GM12864 (cell line): ENCODE results near the gene OR9Q1.

Experiments used
- DNase-seq: peaks from one replicate; pipeline ENCODE4 v3.0.0-alpha.2; 2011; ENCODE audit warnings: low read depth
- H3K4me3 ChIP-seq: 2 replicates; pipeline ENCODE4 v1.5.1; 2011; ENCODE audit warnings: mild to moderate bottlenecking, low read depth, low read length, control low read depth
- TF ChIP-seq, protein P1 (sequence below): IDR thresholded peaks from 2 replicates; pipeline ENCODE4 v1.5.1; 2011; ENCODE audit warnings: low read depth, mild to moderate bottlenecking, moderate library complexity, low read length, control low read depth, inconsistent platforms; ENCODE audit errors: missing control alignments

The OR9Q1 gene

DNA sequence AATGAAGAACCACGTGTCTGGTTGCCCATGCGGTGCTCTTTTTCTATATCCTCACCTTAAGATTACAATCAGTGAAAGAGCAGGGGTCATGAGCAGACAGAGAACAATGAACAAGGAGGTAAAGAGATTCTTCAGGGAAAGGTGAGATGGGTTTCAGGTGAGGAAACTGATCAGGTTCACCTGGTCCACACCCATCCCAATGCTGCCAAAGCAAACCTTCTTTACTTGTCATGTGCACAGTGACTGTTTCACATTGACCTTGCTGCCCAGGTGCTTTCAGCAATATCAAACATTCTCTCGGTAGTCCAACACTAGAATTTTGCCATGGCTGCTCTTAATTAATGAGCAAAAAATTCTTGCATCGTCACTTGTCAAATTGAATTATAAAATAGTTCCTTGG, 140.7 kb downstream of the OR9Q1 start:
- TF ChIP-seq, protein P1, sequence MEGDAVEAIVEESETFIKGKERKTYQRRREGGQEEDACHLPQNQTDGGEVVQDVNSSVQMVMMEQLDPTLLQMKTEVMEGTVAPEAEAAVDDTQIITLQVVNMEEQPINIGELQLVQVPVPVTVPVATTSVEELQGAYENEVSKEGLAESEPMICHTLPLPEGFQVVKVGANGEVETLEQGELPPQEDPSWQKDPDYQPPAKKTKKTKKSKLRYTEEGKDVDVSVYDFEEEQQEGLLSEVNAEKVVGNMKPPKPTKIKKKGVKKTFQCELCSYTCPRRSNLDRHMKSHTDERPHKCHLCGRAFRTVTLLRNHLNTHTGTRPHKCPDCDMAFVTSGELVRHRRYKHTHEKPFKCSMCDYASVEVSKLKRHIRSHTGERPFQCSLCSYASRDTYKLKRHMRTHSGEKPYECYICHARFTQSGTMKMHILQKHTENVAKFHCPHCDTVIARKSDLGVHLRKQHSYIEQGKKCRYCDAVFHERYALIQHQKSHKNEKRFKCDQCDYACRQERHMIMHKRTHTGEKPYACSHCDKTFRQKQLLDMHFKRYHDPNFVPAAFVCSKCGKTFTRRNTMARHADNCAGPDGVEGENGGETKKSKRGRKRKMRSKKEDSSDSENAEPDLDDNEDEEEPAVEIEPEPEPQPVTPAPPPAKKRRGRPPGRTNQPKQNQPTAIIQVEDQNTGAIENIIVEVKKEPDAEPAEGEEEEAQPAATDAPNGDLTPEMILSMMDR, result no peak
- no peak for DNase-seq
- no peak overlapping the region for H3K4me3 ChIP-seq

DNA sequence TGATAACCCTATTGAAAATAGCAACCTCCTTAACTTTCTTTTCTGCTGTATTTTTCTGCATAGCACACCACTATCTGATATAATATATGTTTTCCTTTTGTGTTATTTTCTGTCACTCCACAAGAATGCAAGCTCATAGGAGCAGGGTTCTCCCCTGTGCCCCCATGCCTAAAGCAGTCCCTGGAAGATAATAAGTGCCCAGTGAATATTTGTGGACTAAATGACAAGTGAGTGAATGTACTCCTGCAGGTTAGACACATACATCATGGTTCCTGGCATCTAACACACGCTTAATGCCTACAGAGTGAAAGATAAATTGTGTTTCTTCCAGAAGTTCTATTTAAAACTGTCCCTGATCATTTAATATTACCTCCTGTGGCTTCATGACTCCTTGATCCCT, 141.3 kb downstream of the OR9Q1 start:
- TF ChIP-seq, protein P1, result no peak
- no peak overlapping the region for H3K4me3 ChIP-seq
- no peak for DNase-seq

DNA sequence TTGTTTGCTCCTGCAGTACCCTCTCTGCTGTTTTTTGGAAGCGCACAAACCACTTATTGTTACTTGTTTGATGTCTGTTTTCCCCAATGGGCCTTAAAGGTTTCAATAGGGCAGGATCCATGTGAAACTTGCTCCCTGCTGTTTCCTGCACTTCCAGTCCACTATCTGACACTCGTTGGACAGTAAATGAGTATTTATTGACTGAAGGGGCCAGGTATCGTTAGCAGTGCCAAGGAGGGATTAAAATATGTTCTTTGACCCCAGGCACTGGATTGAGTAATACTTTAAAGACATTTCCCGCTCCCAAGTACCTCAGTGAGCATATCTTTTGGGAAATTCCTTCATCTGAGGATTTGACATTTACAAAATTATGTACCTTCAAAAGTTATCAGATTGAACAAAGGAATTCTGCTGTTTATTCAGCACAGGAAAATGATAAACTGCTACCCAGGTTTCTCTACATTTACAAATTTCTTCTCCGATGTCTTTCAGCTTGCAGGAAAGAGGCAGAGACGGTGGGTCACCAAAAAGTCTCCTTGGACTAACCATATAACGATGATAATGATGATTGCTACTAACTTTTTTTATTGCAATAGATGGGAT, 141.9 kb downstream of the OR9Q1 start:
- H3K4me3 ChIP-seq, result no peak overlapping the region
- DNase-seq, result no peak
- TF ChIP-seq, protein P1, result no peak

DNA sequence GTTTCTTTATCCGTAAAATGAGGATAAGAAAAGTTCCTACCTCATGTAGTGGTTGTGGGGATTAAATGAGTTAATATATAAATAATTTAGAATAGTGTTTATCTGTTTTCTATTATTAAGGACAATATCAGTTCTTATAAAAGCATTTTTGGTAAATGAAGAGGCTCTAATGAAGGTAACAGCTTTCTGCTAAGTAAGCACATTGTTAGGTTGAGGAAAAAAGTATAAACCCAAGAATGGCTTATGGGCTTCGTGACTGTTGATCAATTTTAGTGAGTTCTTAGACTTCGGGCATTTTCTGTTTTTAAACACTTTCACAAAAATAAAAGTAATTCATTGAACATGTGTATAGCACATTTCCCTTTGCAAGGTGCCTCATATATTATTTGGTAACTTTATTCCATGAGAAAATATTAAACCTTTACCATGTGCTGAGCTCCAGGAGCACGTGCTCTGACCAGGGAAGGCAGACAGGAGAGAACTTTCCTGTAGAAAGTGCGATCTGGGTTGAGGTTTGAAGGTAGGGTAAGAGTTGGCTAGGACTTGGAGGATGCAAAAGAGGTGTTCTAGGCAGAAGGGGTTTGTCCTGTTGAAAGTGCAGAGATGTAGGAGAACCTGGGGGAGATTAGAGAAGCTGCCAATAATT, 153.9 kb downstream of the OR9Q1 start:
- TF ChIP-seq, protein P1, result no peak
- H3K4me3 ChIP-seq, result no peak overlapping the region
- no peak for DNase-seq

DNA sequence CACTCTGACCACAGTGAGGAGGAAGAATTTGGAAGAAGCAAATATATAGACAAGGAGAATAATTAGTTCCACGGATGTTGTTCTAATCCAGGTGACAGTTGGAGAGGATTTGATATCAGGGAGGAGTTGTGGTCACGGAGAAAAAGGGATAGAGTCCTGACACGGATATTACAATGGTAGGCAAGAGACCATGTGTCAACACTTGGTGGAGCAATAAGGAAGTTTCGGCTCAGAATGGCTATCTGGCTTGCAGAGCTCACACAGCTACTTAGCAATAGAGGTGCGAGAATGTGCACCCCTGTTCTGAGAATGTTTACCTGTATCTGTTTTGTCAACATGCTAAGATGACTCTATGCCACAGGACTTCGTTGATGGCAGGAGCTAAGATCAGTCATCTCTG, 154.8 kb downstream of the OR9Q1 start:
- TF ChIP-seq, protein P1, result no peak
- no peak for DNase-seq
- H3K4me3 ChIP-seq, result no peak overlapping the region

DNA sequence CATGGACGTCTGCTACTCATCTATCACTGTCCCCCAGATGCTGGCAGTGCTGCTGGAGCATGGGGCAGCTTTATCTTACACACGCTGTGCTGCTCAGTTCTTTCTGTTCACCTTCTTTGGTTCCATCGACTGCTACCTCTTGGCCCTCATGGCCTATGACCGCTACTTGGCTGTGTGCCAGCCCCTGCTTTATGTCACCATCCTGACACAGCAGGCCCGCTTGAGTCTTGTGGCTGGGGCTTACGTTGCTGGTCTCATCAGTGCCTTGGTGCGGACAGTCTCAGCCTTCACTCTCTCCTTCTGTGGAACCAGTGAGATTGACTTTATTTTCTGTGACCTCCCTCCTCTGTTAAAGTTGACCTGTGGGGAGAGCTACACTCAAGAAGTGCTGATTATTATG, 156.0 kb downstream of the OR9Q1 start:
- TF ChIP-seq, protein P1, result no peak
- DNase-seq, result no peak
- no peak overlapping the region for H3K4me3 ChIP-seq

DNA sequence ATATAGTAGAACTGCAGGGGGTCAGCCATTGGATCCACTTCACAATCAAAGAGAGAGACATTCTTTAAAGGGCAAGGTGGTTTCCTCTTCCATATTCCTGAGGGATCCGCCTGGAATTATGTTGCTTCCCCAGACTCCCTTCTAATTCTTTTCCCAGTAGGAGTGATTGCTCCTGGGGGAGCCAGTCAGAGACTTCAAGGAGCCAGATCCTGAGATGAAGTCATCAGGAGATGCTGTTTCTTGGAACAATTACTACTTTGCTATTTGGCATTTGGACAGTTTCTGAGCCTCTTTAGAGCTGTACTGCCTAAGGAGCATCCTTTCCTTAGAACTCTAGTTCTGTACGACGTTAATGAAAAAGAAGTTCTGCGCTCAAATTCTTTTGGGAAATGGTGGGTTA, 163.3 kb downstream of the OR9Q1 start:
- H3K4me3 ChIP-seq, result no peak overlapping the region
- no peak for DNase-seq
- TF ChIP-seq, protein P1, result no peak
